HCT116 (cell line): ENCODE measurements around the gene ARIH2.
"Not testable (repeated sequence)": the region's sequence is repeated elsewhere in the genome, so short reads cannot be mapped to it uniquely, and the experiment has no call there.

Experiments
- EGR1 ChIP-seq: IDR thresholded peaks from 2 replicates; pipeline ENCODE4 v1.6.1; 2012; ENCODE audit warnings: low read depth
- EZH2 ChIP-seq: fragments of 200-600 bp; sonication (generic); IDR thresholded peaks from 2 replicates; pipeline ENCODE4 v1.6.1; 2017; ENCODE audit warnings: antibody characterized with exemption, mixed run types
- FOSL1 ChIP-seq: IDR thresholded peaks from 2 replicates; pipeline ENCODE4 v1.6.1; 2012; ENCODE audit warnings: low read depth
- POLR2A ChIP-seq: IDR thresholded peaks from 2 replicates; pipeline ENCODE4 v1.7.0; 2011; ENCODE audit warnings: borderline replicate concordance; ENCODE audit not compliant: insufficient read depth, insufficient read length; ENCODE audit errors: extremely low read depth
- POLR2AphosphoS5 ChIP-seq: IDR thresholded peaks from 2 replicates; pipeline ENCODE4 v1.6.1; 2011; ENCODE audit warnings: mild to moderate bottlenecking, low read depth, low read length, moderate library complexity
- SIN3A ChIP-seq: IDR thresholded peaks from 2 replicates; pipeline ENCODE4 v1.6.1; 2012; ENCODE audit warnings: low read depth
- SP1 ChIP-seq: IDR thresholded peaks from 2 replicates; pipeline ENCODE4 v1.6.1; 2012; ENCODE audit warnings: low read depth
- TF ChIP-seq, protein P1 (sequence below), 3 experiments: fragments of 200-600 bp in 1 of 3; sonication (generic) in 1 of 3; IDR thresholded peaks in 2 of 3; conservative IDR thresholded peaks in 1 of 3; 2 replicates each; pipeline ENCODE4 v1.5.1; 2012 to 2017; ENCODE audit warnings: low read depth in 2 of 3, low read length in 2 of 3, antibody characterized with exemption in 1 of 3, borderline replicate concordance in 1 of 3, control low read depth in 1 of 3, mild to moderate bottlenecking in 1 of 3, mixed read lengths in 1 of 3, mixed run types in 1 of 3, moderate library complexity in 1 of 3; ENCODE audit not compliant: insufficient read depth in 1 of 3
- TF ChIP-seq, protein P2 (sequence below): IDR thresholded peaks from 2 replicates; pipeline ENCODE4 v1.6.1; 2012

DNA sequence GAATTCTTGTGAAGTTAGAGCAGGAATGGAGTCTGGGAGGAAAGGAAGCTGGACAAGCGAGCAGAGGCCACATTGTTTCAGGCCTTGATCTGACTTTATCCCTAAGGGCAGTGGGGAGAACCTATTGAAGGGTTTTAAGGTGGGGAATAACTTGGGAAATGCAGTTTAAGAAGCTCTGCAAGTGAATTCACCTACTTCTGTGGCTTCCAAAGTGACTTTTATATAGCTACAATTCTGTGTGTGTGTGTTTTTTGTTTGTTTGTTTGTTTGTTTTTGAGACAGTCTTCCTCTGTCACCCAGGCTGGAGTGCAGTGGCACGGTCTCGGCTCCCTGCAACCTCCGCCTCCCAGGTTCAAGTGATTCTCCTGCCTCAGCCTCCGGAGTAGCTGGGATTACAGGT is 90.0 kb downstream of the ARIH2 start:
- not testable (repeated sequence) for TF ChIP-seq EZH2, FOSL1, SP1, SIN3A, POLR2A, EGR1, POLR2AphosphoS5
- TF ChIP-seq, protein P1, sequence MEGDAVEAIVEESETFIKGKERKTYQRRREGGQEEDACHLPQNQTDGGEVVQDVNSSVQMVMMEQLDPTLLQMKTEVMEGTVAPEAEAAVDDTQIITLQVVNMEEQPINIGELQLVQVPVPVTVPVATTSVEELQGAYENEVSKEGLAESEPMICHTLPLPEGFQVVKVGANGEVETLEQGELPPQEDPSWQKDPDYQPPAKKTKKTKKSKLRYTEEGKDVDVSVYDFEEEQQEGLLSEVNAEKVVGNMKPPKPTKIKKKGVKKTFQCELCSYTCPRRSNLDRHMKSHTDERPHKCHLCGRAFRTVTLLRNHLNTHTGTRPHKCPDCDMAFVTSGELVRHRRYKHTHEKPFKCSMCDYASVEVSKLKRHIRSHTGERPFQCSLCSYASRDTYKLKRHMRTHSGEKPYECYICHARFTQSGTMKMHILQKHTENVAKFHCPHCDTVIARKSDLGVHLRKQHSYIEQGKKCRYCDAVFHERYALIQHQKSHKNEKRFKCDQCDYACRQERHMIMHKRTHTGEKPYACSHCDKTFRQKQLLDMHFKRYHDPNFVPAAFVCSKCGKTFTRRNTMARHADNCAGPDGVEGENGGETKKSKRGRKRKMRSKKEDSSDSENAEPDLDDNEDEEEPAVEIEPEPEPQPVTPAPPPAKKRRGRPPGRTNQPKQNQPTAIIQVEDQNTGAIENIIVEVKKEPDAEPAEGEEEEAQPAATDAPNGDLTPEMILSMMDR (IDR thresholded peaks at IDR 0.05 in 2 of 3, conservative IDR thresholded peaks at IDR 0.05 in 1 of 3; ENCODE audit: borderline replicate concordance in 1 of 3, insufficient read depth in 1 of 3, low read depth in 2 of 3, low read length in 2 of 3): not testable (repeated sequence)
- TF ChIP-seq, protein P2, sequence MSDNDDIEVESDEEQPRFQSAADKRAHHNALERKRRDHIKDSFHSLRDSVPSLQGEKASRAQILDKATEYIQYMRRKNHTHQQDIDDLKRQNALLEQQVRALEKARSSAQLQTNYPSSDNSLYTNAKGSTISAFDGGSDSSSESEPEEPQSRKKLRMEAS: not testable (repeated sequence)
